HEK293 (cell line): ENCODE data around the gene DGKQ.

Experiments
- ZBTB21 ChIP-seq: fragments of 450-650 bp; formaldehyde crosslinking; IDR thresholded peaks from 2 replicates; pipeline ENCODE4 v1.5.1; 2017; ENCODE audit warnings: missing biosample characterization, missing genetic modification characterization
- ZBTB8A ChIP-seq: fragments of 450-650 bp; formaldehyde crosslinking; IDR thresholded peaks from 2 replicates; pipeline ENCODE4 v1.5.1; 2016; ENCODE audit warnings: missing biosample characterization, missing genetic modification characterization
- ZNF10 ChIP-seq: fragments of 450-650 bp; formaldehyde crosslinking; IDR thresholded peaks from 2 replicates; pipeline ENCODE4 v1.5.1; 2017; ENCODE audit warnings: missing biosample characterization, missing genetic modification characterization
- ZNF274 ChIP-seq, 2 experiments: fragments of 200-500 bp in 1 of 2; fragments of 450-650 bp in 1 of 2; sonication (Bioruptor generic) in 1 of 2; formaldehyde crosslinking in 1 of 2; IDR thresholded peaks; 2 replicates each; pipeline versions ENCODE4 v1.5.1 to v1.6.1; 2014 to 2016; ENCODE audit warnings: borderline replicate concordance in 1 of 2, inconsistent platforms in 1 of 2, low read length in 1 of 2, missing biosample characterization in 1 of 2, missing genetic modification characterization in 1 of 2
- ZNF354C ChIP-seq: fragments of 450-650 bp; formaldehyde crosslinking; IDR thresholded peaks from 2 replicates; pipeline ENCODE4 v1.5.1; 2016; ENCODE audit warnings: missing biosample characterization, missing genetic modification characterization, low read depth, borderline replicate concordance
- ZNF423 ChIP-seq: fragments of 450-650 bp; formaldehyde crosslinking; IDR thresholded peaks from 2 replicates; pipeline ENCODE4 v1.5.1; 2016; ENCODE audit warnings: missing biosample characterization, missing genetic modification characterization
- ZNF561 ChIP-seq: fragments of 450-650 bp; IDR thresholded peaks from 2 replicates; pipeline ENCODE4 v1.5.1; 2018; ENCODE audit warnings: missing biosample characterization, missing genetic modification characterization, borderline replicate concordance
- ZNF600 ChIP-seq: fragments of 450-650 bp; formaldehyde crosslinking; IDR thresholded peaks from 2 replicates; pipeline ENCODE4 v1.5.1; 2016; ENCODE audit warnings: missing biosample characterization, missing genetic modification characterization
- ZNF777 ChIP-seq: fragments of 450-650 bp; formaldehyde crosslinking; IDR thresholded peaks from 2 replicates; pipeline ENCODE4 v1.5.1; 2017; ENCODE audit warnings: missing biosample characterization, missing genetic modification characterization, borderline replicate concordance
- TF ChIP-seq, protein P1 (sequence below): fragments of 450-650 bp; formaldehyde crosslinking; IDR thresholded peaks from 2 replicates; pipeline ENCODE4 v1.5.1; 2016; ENCODE audit warnings: missing biosample characterization, missing genetic modification characterization
- TF ChIP-seq, protein P2 (sequence below): fragments of 450-650 bp; formaldehyde crosslinking; IDR thresholded peaks from 2 replicates; pipeline ENCODE4 v1.5.1; 2016; ENCODE audit warnings: missing biosample characterization, missing genetic modification characterization

- TF ChIP-seq, protein P1, sequence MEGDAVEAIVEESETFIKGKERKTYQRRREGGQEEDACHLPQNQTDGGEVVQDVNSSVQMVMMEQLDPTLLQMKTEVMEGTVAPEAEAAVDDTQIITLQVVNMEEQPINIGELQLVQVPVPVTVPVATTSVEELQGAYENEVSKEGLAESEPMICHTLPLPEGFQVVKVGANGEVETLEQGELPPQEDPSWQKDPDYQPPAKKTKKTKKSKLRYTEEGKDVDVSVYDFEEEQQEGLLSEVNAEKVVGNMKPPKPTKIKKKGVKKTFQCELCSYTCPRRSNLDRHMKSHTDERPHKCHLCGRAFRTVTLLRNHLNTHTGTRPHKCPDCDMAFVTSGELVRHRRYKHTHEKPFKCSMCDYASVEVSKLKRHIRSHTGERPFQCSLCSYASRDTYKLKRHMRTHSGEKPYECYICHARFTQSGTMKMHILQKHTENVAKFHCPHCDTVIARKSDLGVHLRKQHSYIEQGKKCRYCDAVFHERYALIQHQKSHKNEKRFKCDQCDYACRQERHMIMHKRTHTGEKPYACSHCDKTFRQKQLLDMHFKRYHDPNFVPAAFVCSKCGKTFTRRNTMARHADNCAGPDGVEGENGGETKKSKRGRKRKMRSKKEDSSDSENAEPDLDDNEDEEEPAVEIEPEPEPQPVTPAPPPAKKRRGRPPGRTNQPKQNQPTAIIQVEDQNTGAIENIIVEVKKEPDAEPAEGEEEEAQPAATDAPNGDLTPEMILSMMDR (tag by site-specific recombination): no peak
- TF ChIP-seq ZNF777 (tag by site-specific recombination) (no peak), ZBTB8A (tag by site-specific recombination) (no peak), ZNF354C (tag by site-specific recombination) (no peak), ZNF561 (tag by site-specific recombination) (no peak), ZBTB21 (tag by site-specific recombination) (no peak), ZNF423 (tag by site-specific recombination) (no peak), ZNF274 (IDR thresholded peaks at IDR 0.05; ENCODE audit: low read length) (no peak), ZNF274 (tag by site-specific recombination; IDR thresholded peaks at IDR 0.05; ENCODE audit: borderline replicate concordance) (no peak), ZNF600 (tag by site-specific recombination) (no peak), ZNF10 (tag by site-specific recombination) (no peak)
- TF ChIP-seq, protein P2, sequence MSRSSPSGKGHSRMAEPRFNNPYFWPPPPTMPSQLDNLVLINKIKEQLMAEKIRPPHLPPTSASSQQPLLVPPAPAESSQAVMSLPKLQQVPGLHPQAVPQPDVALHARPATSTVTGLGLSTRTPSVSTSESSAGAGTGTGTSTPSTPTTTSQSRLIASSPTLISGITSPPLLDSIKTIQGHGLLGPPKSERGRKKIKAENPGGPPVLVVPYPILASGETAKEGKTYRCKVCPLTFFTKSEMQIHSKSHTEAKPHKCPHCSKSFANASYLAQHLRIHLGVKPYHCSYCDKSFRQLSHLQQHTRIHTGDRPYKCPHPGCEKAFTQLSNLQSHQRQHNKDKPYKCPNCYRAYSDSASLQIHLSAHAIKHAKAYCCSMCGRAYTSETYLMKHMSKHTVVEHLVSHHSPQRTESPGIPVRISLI (tag by site-specific recombination): no peak
Measured at GRCh38 chr4:951594-952468, 21.5 kb downstream of the DGKQ start.
